GM21381 (cell line): ENCODE data around the gene MAPK8IP3.
A peak's percentile ranks its signal among the peaks of the same experiment; 100 is the strongest.

ENCODE experiments used
- ATAC-seq: cut with Tn5 transposase; IDR thresholded peaks from one replicate; pipeline ENCODE4 v1.9.1; 2021; ENCODE audit warnings: mild to moderate bottlenecking, moderate library complexity; ENCODE audit not compliant: unreplicated experiment

MAPK8IP3 gene

GRCh38 chr16:1782408-1783264, 76.6 kb downstream of the MAPK8IP3 start, which contains the start of the genes NUBP2 and SPSB3:
TSS of gene NUBP2 (plus strand) at chr16:1782960. CDS start at chr16:1783021, 61 bp downstream.
TSS of gene SPSB3 (minus strand) at chr16:1782571. CDS start at chr16:1781483, 1,088 bp downstream.
- peak; percentile 75 for ATAC-seq

- ATAC-seq, result no peak
Observed at GRCh38 chr16:1784977-1785845, 79.2 kb downstream of the MAPK8IP3 start.

GRCh38 chr16:1785846-1786170, 79.8 kb downstream of the MAPK8IP3 start:
- ATAC-seq, result no peak

GRCh38 chr16:1786242-1787055, 80.5 kb downstream of the MAPK8IP3 start:
- ATAC-seq, result no peak

- no peak for ATAC-seq
Observed at GRCh38 chr16:1787056-1787321, 81.0 kb downstream of the MAPK8IP3 start.

GRCh38 chr16:1787322-1788094, 81.5 kb downstream of the MAPK8IP3 start:
- no peak for ATAC-seq

GRCh38 chr16:1788095-1788707, 82.2 kb downstream of the MAPK8IP3 start:
- no peak for ATAC-seq

GRCh38 chr16:1788708-1789100, 82.7 kb downstream of the MAPK8IP3 start:
- no peak for ATAC-seq

GRCh38 chr16:1789643-1790045, 83.6 kb downstream of the MAPK8IP3 start:
- ATAC-seq, result no peak

- no peak for ATAC-seq
Observed at GRCh38 chr16:1790261-1790610, 84.2 kb downstream of the MAPK8IP3 start.

GRCh38 chr16:1790611-1791255, 84.7 kb downstream of the MAPK8IP3 start:
- ATAC-seq, result no peak

GRCh38 chr16:1791256-1791942, 85.4 kb downstream of the MAPK8IP3 start:
- no peak for ATAC-seq

GRCh38 chr16:1791943-1792812, 86.2 kb downstream of the MAPK8IP3 start:
- ATAC-seq, result no peak

GRCh38 chr16:1792836-1793577, 87.0 kb downstream of the MAPK8IP3 start:
- no peak for ATAC-seq

GRCh38 chr16:1793578-1794220, 87.7 kb downstream of the MAPK8IP3 start, which contains the start of gene IGFALS:
TSS of gene IGFALS (minus strand) at chr16:1793705. CDS start at chr16:1793652, 53 bp downstream.
- no peak for ATAC-seq

- no peak for ATAC-seq
Observed at GRCh38 chr16:1794221-1794871, 88.4 kb downstream of the MAPK8IP3 start.
